ENCODE measurements around the gene H2BK1.

DNA sequence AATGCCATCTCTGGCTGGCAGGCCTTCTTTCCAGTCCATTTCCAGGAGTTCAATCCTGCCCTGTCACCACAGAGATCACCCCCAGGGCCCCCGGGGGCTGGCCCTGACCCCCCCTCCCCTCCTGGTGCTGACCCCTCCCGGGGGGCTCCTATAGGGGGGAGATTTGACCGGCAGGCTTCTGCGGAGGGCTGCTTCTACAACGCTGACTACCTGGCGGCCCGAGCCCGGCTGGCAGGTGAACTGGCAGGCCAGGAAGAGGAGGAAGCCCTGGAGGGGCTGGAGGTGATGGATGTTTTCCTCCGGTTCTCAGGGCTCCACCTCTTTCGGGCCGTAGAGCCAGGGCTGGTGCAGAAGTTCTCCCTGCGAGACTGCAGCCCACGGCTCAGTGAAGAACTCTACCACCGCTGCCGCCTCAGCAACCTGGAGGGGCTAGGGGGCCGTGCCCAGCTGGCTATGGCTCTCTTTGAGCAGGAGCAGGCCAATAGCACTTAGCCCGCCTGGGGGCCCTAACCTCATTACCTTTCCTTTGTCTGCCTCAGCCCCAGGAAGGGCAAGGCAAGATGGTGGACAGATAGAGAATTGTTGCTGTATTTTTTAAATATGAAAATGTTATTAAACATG, 28.0 kb upstream of the H2BK1 start:
- TF ChIP-seq, protein P1, sequence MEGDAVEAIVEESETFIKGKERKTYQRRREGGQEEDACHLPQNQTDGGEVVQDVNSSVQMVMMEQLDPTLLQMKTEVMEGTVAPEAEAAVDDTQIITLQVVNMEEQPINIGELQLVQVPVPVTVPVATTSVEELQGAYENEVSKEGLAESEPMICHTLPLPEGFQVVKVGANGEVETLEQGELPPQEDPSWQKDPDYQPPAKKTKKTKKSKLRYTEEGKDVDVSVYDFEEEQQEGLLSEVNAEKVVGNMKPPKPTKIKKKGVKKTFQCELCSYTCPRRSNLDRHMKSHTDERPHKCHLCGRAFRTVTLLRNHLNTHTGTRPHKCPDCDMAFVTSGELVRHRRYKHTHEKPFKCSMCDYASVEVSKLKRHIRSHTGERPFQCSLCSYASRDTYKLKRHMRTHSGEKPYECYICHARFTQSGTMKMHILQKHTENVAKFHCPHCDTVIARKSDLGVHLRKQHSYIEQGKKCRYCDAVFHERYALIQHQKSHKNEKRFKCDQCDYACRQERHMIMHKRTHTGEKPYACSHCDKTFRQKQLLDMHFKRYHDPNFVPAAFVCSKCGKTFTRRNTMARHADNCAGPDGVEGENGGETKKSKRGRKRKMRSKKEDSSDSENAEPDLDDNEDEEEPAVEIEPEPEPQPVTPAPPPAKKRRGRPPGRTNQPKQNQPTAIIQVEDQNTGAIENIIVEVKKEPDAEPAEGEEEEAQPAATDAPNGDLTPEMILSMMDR (IDR thresholded peaks at IDR 0.05; ENCODE audit: low read length): no peak
- no peak for TF ChIP-seq EZH2 (IDR thresholded peaks at IDR 0.05; ENCODE audit: borderline replicate concordance, low read length)
